K562 (cell line): ENCODE results near the gene GUCY2D. TPM values are rescaled to one million over a fixed set of nuclear protein-coding genes. Genes with fewer than 3 reads are reported as not detected.

ENCODE experiments used
- ATAC-seq: fragments of 200-7000 bp; cut with Tn5 transposase; 3 replicates; pipeline ENCODE4 v1.9.1; 2020; ENCODE audit warnings: moderate library complexity
- BruUV-seq: library from RNA; stranded (reverse); fragments of 400-500 nt; replicated peaks from 2 replicates; lab custom pipeline; 2021; lab: Mats Ljungman, UMichigan
- CTCF ChIA-PET: fragments of 300-600 bp; formaldehyde crosslinking; extraction: SDS; loops from one replicate; lab custom pipeline; 2021; ENCODE audit warnings: low intra/inter-chr PET ratio; lab: Yijun Ruan, JAX
- POLR2A ChIA-PET: fragments of 300-600, 350-650 bp; sonication (Branson Sonifier 250); formaldehyde crosslinking; extraction: SDS; loops from one replicate; lab custom pipeline; 2021; ENCODE audit warnings: antibody characterized with exemption, inconsistent platforms; lab: Yijun Ruan, JAX
- DNase-seq, 4 experiments: peaks; one replicate each; pipeline versions ENCODE4 v3.0.0 to v3.0.0-alpha.2; 2011 to 2018; ENCODE audit warnings: low spot score in 3 of 4, mixed read lengths in 3 of 4; ENCODE audit errors: extremely low read depth in 1 of 4
- FAIRE-seq: peaks from 2 replicates; lab custom pipeline; 2011; peaks lifted over from hg19 to GRCh38; lab: Jason Lieb, UNC
- H2AFZ ChIP-seq: 2 replicates; pipeline ENCODE4 v1.6.0; 2011; ENCODE audit warnings: low read depth, low read length, control low read depth, inconsistent platforms
- H3K27ac ChIP-seq: fragments of 200-600 bp; 3 replicates; pipeline ENCODE4 v1.8.0; 2011; ENCODE audit warnings: low read depth, mild to moderate bottlenecking, control low read depth, inconsistent platforms, low read length, moderate library complexity, mixed read lengths; ENCODE audit errors: extremely low read depth
- H3K27me3 ChIP-seq, 2 experiments: fragments of 300-600 bp in 1 of 2; 2 replicates in 1 of 2; 3 replicates in 1 of 2; pipeline versions ENCODE4 v1.6.0 to v1.8.0; 2011; ENCODE audit warnings: inconsistent platforms in 2 of 2, low read length in 2 of 2, mild to moderate bottlenecking in 1 of 2, mixed read lengths in 1 of 2, moderate library complexity in 1 of 2; ENCODE audit not compliant: control insufficient read depth in 2 of 2, insufficient read depth in 2 of 2
- H3K36me3 ChIP-seq: fragments of 300-600 bp; 3 replicates; pipeline ENCODE4 v1.8.0; 2011; ENCODE audit warnings: mild to moderate bottlenecking, low read length, inconsistent platforms; ENCODE audit not compliant: control insufficient read depth, insufficient read depth
- H3K4me1 ChIP-seq, 2 experiments: fragments of 200-600 bp in 1 of 2; replicated peaks in 1 of 2; 2 replicates in 1 of 2; 3 replicates in 1 of 2; pipeline versions ENCODE4 v1.5.1 to v1.8.0; 2011; ENCODE audit warnings: inconsistent platforms in 2 of 2, low read length in 2 of 2, mild to moderate bottlenecking in 1 of 2, mixed read lengths in 1 of 2, moderate library complexity in 1 of 2; ENCODE audit not compliant: control insufficient read depth in 2 of 2, insufficient read depth in 2 of 2
- H3K4me2 ChIP-seq: 2 replicates; pipeline ENCODE4 v1.6.1; 2011; ENCODE audit warnings: low read length, control low read depth, inconsistent platforms, mixed read lengths; ENCODE audit not compliant: insufficient read depth
- H3K4me3 ChIP-seq: fragments of 200-600 bp; sonication (generic), shearing (Covaris generic); 2 replicates; pipeline ENCODE4 v1.5.1; 2016; ENCODE audit warnings: control low read depth, inconsistent platforms
- H3K79me2 ChIP-seq: fragments of 200-600 bp; 3 replicates; pipeline ENCODE4 v1.8.0; 2011; ENCODE audit warnings: low read length, inconsistent platforms; ENCODE audit not compliant: control insufficient read depth, insufficient read depth
- H3K9ac ChIP-seq, 2 experiments: 2 replicates each; pipeline versions ENCODE4 v1.6.0 to v1.6.1; 2011; ENCODE audit warnings: low read depth in 2 of 2, low read length in 2 of 2, control low read depth in 1 of 2, inconsistent platforms in 1 of 2, mild to moderate bottlenecking in 1 of 2, mixed read lengths in 1 of 2; ENCODE audit not compliant: insufficient read depth in 1 of 2
- H3K9me1 ChIP-seq: one replicate; pipeline ENCODE4 v1.6.0; 2011; ENCODE audit warnings: inconsistent platforms, mild to moderate bottlenecking, low read length, moderate library complexity; ENCODE audit not compliant: control insufficient read depth, insufficient read depth
- H3K9me3 ChIP-seq: replicated peaks from 2 replicates; pipeline ENCODE4 v1.5.1; 2011; ENCODE audit warnings: low read depth, low read length, inconsistent platforms; ENCODE audit not compliant: control insufficient read depth, insufficient read depth
- H4K20me1 ChIP-seq: replicated peaks from 2 replicates; pipeline ENCODE4 v1.6.1; 2011; ENCODE audit warnings: low read length, inconsistent platforms, mixed read lengths; ENCODE audit not compliant: control insufficient read depth, insufficient read depth
- DACH1 ChIP-seq: fragments of 450-650 bp; IDR thresholded peaks from 2 replicates; pipeline ENCODE4 v1.6.1; 2018; ENCODE audit not compliant: partially characterized antibody
- EP300 ChIP-seq: IDR thresholded peaks from 2 replicates; pipeline ENCODE4 v1.6.1; 2012; ENCODE audit warnings: low read length, improper control_type of control experiment
- GATAD2B ChIP-seq: fragments of 450-650 bp; IDR thresholded peaks from 2 replicates; pipeline ENCODE4 v1.6.1; 2017; ENCODE audit warnings: mild to moderate bottlenecking, borderline replicate concordance
- KDM4B ChIP-seq, 2 experiments: fragments of 450-650 bp in 1 of 2; sonication (generic) in 1 of 2; IDR thresholded peaks; 2 replicates each; pipeline ENCODE4 v1.6.1; 2016 to 2017; ENCODE audit warnings: borderline replicate concordance in 2 of 2, antibody characterized with exemption in 1 of 2, low read depth in 1 of 2, mild to moderate bottlenecking in 1 of 2
- NCOA4 ChIP-seq: fragments of 450-650 bp; IDR thresholded peaks from 2 replicates; pipeline ENCODE4 v1.6.1; 2018; ENCODE audit warnings: mild to moderate bottlenecking; ENCODE audit not compliant: partially characterized antibody
- RBM25 ChIP-seq: fragments of 200-400 bp; formaldehyde crosslinking; IDR thresholded peaks from 2 replicates; pipeline ENCODE4 v1.6.1; 2018; ENCODE audit warnings: low read length, low read depth, moderate library complexity; ENCODE audit not compliant: severe bottlenecking
- TRIM24 ChIP-seq, 2 experiments: fragments of 450-650 bp; IDR thresholded peaks; 2 replicates each; pipeline ENCODE4 v1.6.1; 2016
- WGBS: fragments of 100-300 bp; shearing (Covaris generic); methylation state at CpG from one replicate; pipeline ENCODE4 v1.1.6; 2016; ENCODE audit warnings: low coverage, mixed read lengths; ENCODE audit not compliant: insufficient coverage; ENCODE audit errors: missing lambda C conversion rate; 5-methylcytosine and 5-hydroxymethylcytosine counted together
- in situ Hi-C: fragments of 300-500 bp; cut with MboI; formaldehyde crosslinking; loops from 4 replicates; pipeline ENCODE4 v1.15.0; 2018; ENCODE audit warnings: inconsistent platforms, mixed read lengths
- intact Hi-C: fragments of 100-400 bp; cut with micrococcal nuclease; formaldehyde crosslinking; loops from 2 replicates; pipeline ENCODE4 v1.14.2; 2022
- polyA plus RNA-seq, 8 experiments: library from polyadenylated mRNA; depleted of rRNA in 4 of 8; stranded (reverse) in 5 of 8; unstranded in 3 of 8; fragments of >200 nt; fragmentation: Nextera tagmentation in 2 of 8; fragmentation: Illumina TruSeq in 1 of 8; extraction: Ambion mirVana in 2 of 8; extraction: Trizol in 1 of 8; gene quantifications; 2 replicates each; pipeline versions ENCODE4 v1.2.1 to v1.2.3, GENCODE V29; 2011 to 2014; ENCODE audit warnings: inconsistent platforms in 1 of 8, missing spikeins in 1 of 8
- total RNA-seq, 7 experiments: library from RNA; depleted of rRNA in 6 of 7; stranded (reverse); fragments of >200 nt in 6 of 7; fragmentation: Illumina TruSeq in 2 of 7; extraction: Trizol in 2 of 7; gene quantifications; 2 replicates each; pipeline versions ENCODE4 v1.2.1 to v1.2.3, GENCODE V29; 2011 to 2021; ENCODE audit warnings: low replicate concordance in 1 of 7
- TF ChIP-seq, protein P1 (sequence below): fragments of 250-450 bp; sonication (Bioruptor Pico); IDR thresholded peaks from 2 replicates; pipeline ENCODE4 v1.8.0; 2022; ENCODE audit warnings: moderate library complexity, mild to moderate bottlenecking, inconsistent platforms
- TF ChIP-seq, protein P2 (sequence below): fragments of 450-650 bp; conservative IDR thresholded peaks from 2 replicates; pipeline ENCODE4 v1.6.1; 2016; ENCODE audit warnings: missing genetic modification characterization, low read depth, mild to moderate bottlenecking, missing compliant biosample characterization, moderate library complexity
- TF ChIP-seq, protein P3 (sequence below): fragments of 450-650 bp; IDR thresholded peaks from 2 replicates; pipeline ENCODE4 v1.7.0; 2016; ENCODE audit warnings: borderline replicate concordance
- TF ChIP-seq, protein P4 (sequence below): sonication (generic); formaldehyde crosslinking; IDR thresholded peaks from 2 replicates; pipeline ENCODE4 v1.8.0; 2022; ENCODE audit warnings: mild to moderate bottlenecking, missing genetic modification reagents
- TF ChIP-seq, protein P5 (sequence below): fragments of 450-650 bp; IDR thresholded peaks from 2 replicates; pipeline ENCODE4 v1.6.1; 2016; ENCODE audit warnings: antibody characterized with exemption

GUCY2D gene
- total and polyA plus RNA-seq, 9 of the 15 experiments (the other 6 are each of a cell fraction or from before 2014, with no cell fraction given), result 0.05 TPM; not detected in 8

DNA sequence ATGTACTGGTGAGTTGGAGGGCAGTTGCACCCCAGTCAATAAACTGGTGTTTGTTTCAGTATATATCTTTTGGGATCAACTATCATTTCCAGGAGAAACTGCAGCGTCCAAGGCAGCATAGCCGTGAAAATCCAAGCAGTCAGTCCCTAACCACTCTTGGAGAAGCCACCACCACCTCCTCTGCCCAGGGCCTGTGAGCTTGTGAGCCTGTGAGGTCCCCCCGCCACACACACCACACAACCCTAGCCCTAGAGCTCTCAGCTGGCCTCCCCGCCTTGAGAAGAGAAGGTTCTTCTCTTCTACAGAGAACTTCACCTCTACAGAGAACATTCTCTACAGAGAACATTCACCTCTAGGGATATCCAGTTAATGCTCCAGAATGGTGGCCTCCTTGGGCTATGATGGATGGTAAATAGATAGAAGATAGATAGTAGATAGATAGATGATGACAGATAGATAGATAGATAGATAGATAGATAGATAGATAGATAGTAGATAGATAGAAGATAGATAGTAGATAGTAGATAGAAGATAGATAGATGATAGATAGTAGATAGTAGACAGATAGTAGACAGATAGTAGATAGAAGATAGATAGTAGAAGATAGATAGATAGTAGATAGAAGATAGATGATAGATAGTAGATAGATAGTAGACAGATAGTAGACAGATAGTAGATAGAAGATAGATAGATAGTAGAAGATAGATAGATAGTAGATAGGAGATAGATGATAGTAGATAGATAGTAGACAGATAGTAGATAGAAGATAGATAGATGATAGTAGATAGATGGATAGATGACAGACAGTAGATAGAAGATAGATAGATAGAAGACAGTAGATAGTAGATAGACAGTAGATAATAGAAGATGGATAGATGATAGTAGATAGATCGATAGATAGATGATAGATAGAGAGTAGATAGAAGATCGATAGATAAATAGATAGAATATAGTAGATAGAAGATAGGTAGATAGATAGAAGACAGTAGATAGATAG lies 50.1 kb downstream of the GUCY2D start:
- no peaks in the 10 kb centered on the region for H3K79me2 ChIP-seq
- ATAC-seq (no peak), DNase-seq (no peak), FAIRE-seq (no peak)
- no peak overlapping the region for H3K4me3 ChIP-seq
- H3K27me3 ChIP-seq, result peaks cover 10 to 22% of the 10 kb centered on the region in 2 experiments; a peak in 4 of 5 replicates
- H3K4me1 ChIP-seq, result no peaks in the 10 kb centered on the region; a peak in 1 of 5 replicates
- intact Hi-C loops (loop anchor here (10.0 kb wide), 1 partner anchor 58 kb away; no protein-coding TSS in a partner anchor), in situ Hi-C loops (loop anchor here (25.0 kb wide), 2 partner anchors 735 to 935 kb away; partner anchors contain the start of gene MFSD6L)
- no peaks in the 10 kb centered on the region for H3K36me3 ChIP-seq
- H3K4me2 ChIP-seq, result no peak overlapping the region
- no TSS peak for BruUV-seq
- H4K20me1 ChIP-seq, result no peaks in the 10 kb centered on the region
- H3K9ac ChIP-seq, result no peak overlapping the region
- H3K9me1 ChIP-seq, result no peaks in the 10 kb centered on the region
- no peak overlapping the region for H3K27ac ChIP-seq
- ChIA-PET CTCF (interaction anchor here (0.6 kb wide), 2 partner anchors 1386 to 1502 kb away, joined by 3 read pairs; no protein-coding TSS in a partner anchor), POLR2A (no interaction called here)
- no peaks in the 10 kb centered on the region for H3K9me3 ChIP-seq
- no peak overlapping the region for H2AFZ ChIP-seq
- WGBS, result 4% methylated on average over 5 of the region's 6 CpGs
- TF ChIP-seq DACH1, result peak; percentile 73
- TF ChIP-seq, protein P1, sequence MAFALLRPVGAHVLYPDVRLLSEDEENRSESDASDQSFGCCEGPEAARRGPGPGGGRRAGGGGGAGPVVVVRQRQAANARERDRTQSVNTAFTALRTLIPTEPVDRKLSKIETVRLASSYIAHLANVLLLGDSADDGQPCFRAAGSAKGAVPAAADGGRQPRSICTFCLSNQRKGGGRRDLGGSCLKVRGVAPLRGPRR (CRISPR knock-in tag), result no peak
- TF ChIP-seq EP300, result no peak
- TF ChIP-seq, protein P2, sequence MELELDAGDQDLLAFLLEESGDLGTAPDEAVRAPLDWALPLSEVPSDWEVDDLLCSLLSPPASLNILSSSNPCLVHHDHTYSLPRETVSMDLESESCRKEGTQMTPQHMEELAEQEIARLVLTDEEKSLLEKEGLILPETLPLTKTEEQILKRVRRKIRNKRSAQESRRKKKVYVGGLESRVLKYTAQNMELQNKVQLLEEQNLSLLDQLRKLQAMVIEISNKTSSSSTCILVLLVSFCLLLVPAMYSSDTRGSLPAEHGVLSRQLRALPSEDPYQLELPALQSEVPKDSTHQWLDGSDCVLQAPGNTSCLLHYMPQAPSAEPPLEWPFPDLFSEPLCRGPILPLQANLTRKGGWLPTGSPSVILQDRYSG (tag), result no peak
- TF ChIP-seq, protein P3, sequence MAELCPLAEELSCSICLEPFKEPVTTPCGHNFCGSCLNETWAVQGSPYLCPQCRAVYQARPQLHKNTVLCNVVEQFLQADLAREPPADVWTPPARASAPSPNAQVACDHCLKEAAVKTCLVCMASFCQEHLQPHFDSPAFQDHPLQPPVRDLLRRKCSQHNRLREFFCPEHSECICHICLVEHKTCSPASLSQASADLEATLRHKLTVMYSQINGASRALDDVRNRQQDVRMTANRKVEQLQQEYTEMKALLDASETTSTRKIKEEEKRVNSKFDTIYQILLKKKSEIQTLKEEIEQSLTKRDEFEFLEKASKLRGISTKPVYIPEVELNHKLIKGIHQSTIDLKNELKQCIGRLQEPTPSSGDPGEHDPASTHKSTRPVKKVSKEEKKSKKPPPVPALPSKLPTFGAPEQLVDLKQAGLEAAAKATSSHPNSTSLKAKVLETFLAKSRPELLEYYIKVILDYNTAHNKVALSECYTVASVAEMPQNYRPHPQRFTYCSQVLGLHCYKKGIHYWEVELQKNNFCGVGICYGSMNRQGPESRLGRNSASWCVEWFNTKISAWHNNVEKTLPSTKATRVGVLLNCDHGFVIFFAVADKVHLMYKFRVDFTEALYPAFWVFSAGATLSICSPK, result no peak
- TF ChIP-seq, protein P4, sequence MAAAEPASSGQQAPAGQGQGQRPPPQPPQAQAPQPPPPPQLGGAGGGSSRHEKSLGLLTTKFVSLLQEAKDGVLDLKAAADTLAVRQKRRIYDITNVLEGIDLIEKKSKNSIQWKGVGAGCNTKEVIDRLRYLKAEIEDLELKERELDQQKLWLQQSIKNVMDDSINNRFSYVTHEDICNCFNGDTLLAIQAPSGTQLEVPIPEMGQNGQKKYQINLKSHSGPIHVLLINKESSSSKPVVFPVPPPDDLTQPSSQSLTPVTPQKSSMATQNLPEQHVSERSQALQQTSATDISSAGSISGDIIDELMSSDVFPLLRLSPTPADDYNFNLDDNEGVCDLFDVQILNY, result no peak
- no peak for TF ChIP-seq KDM4B (IDR thresholded peaks at IDR 0.05; ENCODE audit: borderline replicate concordance in 2 of 2, low read depth in 1 of 2)
- TF ChIP-seq, protein P5, sequence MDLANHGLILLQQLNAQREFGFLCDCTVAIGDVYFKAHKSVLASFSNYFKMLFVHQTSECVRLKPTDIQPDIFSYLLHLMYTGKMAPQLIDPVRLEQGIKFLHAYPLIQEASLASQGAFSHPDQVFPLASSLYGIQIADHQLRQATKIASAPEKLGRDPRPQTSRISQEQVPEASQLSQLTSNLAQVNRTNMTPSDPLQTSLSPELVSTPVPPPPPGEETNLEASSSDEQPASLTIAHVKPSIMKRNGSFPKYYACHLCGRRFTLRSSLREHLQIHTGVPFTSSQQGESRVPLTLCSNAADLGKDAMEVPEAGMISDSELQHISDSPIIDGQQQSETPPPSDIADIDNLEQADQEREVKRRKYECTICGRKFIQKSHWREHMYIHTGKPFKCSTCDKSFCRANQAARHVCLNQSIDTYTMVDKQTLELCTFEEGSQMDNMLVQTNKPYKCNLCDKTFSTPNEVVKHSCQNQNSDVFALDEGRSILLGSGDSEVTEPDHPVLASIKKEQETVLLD, result peak; percentile 82
- TF ChIP-seq TRIM24 (IDR thresholded peaks at IDR 0.05), result 0 out of 4 replicates have a peak, but pooled peaks of 1 of the 2 experiments have one; percentile 15
- TF ChIP-seq NCOA4, result no peak
- TF ChIP-seq GATAD2B, result peak; percentile 61; the same call in 1 of the 2 replicates
- no peak for TF ChIP-seq RBM25
